GM19238 (cell line): Measurements from ENCODE around the gene SOX5.
"Not testable (repeated sequence)": the region's sequence is repeated elsewhere in the genome, so short reads cannot be mapped to it uniquely, and the experiment has no call there.

Source experiments
- DNase-seq: peaks from one replicate; pipeline ENCODE4 v3.0.0; 2011; ENCODE audit warnings: low spot score; ENCODE audit not compliant: insufficient read length

The SOX5 gene

DNA sequence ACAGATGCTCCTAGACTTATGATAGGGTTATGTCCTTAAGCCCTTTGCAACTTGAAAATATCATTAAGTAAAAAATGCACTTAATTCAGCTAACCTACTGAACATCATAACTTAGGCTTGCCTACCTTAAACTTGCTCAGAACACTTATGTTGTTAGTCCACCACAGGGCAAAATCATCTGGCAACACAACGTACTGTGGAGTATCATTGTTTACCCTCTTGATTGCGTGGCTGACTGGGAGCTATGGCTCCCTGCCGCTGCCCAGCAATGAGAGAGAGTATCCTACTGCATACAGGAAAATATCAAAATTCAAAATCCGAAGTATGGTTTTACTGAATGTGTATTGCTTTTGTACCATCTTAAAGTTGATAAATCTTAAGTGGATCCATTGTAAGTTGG lies 105.5 kb downstream of the SOX5 start:
- no peak for DNase-seq

DNA sequence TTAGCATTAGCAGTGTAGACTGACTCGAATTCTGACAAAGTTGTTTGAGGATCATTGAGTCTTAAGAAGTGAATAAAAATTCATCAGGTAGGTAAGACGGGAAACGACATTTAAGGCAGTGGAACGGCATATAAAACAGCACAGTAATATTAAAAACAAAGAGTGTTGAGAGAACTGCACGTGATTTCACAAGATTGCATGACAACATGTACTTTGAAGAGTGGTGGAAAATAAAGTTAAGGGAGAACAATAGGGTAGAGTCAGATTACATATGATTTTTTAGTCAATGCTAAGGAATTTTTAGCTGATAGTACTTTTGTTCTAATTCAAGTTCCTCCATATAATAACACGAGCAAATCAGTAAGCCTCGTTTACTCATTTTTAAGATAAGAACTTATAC lies 115.4 kb downstream of the SOX5 start:
- DNase-seq = no peak

DNA sequence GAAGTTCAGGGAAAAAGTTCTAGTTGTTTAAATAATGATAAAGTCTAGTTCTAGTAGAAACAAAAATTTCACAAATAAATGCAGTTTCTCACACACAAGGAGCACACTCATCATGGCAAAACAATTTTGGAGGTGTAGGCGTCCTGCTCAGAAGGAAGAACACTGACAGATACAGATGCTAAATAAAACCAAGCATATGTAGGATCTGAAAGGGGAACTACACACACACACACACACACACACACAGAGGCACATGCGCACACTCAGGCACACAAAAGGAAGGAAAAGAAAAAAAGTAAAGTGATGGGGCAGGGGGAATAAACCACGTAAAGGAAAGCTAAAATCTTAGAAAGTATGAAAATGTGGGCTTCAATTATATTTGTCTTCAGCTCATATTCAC lies 117.7 kb downstream of the SOX5 start:
- DNase-seq = no peak

DNA sequence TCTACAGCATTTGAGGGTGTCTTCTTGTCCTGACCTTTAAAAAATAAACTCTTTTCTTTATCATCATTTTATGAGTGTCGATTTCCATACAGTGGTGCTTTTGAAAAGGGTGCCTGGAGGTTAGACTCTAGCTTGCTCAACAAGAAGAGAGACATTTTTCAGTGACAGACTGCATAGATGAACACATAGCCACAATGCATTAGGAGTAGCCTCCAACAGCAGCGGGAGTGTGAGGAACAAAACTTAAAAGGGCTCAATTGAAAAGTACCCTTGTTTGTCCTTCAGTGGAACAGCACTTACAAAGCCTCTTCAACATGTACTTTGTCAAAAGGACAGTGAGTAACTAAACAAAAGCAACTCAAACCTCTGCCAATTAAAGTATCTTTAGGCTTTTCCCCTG lies 119.3 kb downstream of the SOX5 start:
- DNase-seq = no peak

DNA sequence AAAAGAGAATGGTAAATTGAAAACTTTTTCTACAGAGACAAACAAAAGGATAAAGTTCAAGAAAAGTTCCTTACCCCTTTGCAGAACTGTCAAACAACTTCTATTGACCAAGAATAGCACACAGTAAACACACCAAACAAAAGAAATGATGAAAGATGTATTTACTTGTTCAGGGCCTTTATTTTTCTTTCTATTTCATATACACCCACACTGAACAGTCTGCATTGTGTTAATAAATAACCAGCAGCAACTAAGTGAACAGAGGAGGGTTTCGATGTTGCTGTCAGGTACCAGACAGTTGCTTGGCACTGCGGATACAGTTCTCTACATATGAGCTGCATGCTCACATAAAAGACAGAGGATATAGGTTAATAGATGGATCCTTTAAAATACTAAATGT lies 122.1 kb downstream of the SOX5 start:
- DNase-seq = no peak

DNA sequence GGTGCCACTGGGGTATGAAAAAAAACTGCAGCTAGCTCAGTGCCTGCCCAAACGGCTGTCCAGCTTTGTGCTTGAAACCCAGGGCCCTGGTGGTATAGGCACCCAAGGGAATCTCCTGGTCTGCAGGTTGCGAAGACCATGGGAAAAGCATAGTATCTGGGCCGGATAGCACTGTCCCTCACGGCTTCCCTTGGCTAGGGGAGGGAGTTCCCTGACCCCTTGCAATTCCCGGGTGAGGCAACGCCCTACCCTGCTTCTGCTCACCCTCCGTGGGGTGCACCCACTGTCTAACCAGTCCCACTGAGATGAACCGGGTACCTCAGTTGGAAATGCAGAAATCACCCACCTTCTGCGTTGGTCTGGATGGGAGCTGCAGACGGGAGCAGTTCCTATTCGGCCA lies 124.3 kb downstream of the SOX5 start:
- DNase-seq = not testable (repeated sequence)

DNA sequence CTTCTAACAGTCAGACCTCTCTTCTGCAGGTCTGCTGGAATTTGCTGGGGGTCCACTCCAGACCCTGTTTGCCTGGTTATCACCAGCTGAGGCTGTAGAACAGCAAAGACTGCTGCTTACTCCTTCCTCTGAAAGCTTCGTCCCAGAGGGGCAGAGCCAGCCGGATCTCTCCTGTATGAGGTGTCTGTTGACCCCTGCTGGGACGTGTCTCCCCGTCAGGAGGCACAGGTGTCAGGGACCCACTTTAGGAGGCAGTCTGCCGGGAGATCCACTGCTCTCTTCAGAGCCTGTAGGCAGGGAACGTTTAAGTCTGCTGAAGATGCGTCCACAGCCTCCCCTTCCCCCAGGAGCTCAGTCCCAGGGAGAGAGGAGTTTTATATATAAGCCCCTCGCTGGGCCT lies 125.1 kb downstream of the SOX5 start:
- DNase-seq = no peak

DNA sequence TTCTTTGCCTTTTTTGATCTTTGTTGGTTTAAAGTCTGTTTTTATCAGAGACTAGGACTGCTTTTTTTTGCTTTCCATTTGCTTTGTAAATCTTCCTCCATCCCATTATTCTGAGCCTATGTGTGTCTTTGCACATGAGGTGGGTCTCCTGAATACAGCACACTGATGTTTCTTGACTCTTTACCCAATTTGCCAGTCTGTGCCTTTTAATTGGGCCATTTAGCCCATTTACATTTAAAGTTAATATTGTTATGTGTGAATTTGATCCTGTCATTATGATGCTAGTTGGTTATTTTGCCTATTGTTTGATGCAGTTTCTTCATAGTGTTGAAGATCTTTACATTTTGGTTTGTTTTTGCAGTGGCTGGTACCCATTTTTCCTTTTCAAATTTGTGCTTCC lies 126.6 kb downstream of the SOX5 start:
- not testable (repeated sequence) for DNase-seq

DNA sequence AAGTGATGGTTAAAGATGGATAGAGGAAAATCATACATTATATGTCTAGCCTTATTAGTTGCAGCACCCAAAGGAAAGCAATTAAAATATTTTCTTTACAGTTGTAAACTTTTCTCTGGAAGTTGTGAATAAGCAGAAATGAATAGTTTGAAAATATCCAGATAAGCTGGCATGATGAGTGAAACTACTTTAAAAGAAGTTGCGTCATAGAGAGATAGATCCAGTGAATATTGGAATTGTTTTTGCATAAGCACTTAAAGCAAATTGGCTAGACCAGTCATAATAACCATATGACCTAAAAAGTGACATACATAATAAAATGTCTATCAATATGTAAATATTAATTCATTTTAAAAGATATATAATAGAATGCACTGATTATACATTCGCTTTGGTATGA lies 132.1 kb downstream of the SOX5 start:
- no peak for DNase-seq

DNA sequence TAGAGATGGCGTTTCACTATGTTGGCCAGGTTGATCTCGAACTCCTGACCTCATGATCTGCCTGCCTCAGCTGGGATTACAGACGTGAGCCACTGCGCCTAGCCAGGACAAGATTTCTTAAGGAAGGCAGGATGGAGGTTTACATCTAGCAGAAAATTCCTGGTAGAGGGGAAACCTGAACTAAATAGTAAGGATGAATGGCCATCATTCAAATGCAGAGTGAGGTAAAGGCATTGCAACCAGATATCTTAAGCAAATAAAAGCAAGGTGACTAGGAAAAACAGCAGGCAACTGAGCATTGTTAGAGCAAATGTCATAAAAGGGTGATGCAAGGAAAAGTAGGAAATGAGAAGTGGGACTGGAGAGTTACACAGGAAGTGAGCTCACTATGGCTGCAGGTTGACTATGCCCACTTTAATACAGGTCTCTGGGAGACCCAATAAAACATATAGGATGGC lies 133.0 kb downstream of the SOX5 start:
- DNase-seq = no peak

DNA sequence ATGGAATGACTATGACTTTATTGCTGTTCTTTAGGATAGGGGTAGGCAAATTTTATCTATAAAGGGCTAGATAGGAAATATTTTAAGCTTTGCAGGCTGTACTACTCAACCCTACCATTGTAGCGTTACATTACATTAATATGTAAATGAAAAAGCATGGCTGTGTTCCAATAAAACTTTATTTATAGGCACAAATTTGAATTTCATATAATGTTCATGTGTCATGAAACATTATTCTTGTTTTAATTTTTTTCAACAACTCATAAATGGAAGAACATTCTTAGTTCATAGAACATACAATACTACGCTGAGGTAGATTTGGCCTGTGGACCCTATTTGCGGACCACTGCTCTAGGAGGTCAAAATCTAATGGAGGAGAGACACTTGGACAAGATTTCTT lies 133.7 kb downstream of the SOX5 start:
- no peak for DNase-seq

DNA sequence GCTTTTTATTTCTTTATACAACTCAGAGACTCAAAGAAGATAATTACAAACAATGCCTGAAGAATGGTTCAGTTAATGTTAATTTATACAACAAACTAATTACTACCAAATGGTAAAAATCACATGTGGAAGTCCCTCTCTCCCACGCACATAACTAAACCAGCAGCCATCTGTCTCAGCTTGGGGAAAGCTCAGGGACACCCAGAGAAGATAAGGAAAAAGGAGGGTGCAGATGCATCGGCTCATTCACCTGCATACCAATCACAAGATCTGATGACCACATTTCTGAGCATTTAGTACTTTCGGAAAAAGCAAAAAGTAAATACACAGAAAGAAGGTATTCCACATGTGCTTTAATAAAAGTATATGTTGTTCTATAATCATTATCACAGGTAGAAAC lies 136.3 kb downstream of the SOX5 start:
- DNase-seq = no peak

DNA sequence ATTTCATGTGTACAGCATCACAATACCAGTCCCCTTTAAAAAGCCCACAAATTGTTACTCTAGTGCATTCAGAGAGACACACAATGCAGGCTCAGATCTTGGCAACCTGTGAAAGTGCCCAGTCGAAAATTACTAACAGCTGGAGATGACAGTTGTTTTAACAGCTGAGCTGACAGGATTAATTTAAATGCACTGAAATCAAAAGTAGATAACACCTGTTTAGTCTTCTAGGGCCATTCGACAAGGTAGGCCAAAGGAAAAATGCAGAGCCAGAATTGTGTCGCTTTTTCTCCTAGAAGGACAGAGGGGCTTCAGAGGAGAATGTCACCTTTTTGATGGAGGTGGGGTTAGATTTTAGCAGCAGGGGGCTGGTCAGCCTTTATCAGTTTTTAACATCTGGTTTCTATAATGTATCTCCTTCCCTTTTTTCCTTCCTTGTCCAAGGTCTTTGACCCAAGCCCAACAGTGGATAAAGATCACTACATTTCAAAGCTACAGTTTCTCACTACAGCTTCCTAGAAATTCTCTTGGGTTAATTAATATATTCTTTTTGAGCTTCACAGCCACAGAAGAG lies 139.1 kb downstream of the SOX5 start:
- no peak for DNase-seq

DNA sequence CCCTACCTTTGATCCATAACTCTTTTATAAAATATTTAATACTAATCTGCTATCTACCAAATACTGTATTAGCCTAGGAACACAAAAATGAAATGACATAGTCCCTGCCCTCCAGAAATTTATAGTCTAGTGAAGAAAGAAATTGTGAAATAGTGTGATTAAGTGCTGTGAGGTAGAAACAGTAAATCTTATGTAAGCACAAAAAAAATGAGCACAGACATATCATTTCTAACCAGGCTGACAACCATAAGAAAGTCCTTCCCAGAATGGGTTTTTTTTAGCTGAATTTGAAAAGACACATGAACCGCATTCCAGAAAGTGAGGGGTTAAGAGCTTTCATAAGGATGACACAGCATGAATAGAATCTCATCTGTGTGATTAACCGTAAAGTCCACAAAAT lies 145.9 kb downstream of the SOX5 start:
- DNase-seq = no peak

DNA sequence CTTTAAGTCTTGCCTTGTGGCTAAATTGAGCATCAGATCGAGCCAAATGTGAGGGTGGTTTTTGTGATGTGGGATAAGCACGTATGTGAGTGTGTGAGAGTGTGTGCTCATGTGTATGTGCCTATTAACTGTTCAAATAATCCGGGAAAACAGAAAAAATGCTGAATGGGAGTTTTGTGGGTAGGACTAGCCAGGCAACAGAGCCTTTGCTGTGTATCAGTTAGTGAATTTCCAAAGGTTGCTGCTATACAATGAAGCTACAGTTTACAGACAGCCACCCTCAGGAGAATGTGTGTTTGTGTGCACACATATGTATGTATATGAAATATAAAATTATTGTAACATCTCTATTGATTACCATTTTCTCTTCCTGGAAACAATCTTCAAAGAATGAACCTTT lies 154.0 kb downstream of the SOX5 start:
- no peak for DNase-seq

DNA sequence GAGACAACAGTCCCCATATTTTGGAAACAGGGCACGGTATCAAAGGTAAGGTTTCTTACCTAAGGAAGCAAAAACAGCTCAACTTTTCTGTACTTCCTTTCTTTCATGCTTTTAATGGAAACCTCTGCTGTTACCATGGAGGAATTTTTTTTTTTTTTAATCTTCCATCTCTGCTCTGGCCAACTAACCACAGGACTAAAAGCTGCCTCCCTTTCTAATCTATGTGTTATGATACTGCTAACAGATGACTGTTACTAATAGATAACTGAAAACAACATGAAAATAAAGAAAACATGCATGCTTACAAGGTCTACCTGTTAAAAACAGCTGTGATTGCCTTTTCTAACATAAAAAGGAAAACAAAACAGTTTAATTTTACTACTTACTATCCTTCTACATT lies 168.4 kb downstream of the SOX5 start:
- DNase-seq = no peak

DNA sequence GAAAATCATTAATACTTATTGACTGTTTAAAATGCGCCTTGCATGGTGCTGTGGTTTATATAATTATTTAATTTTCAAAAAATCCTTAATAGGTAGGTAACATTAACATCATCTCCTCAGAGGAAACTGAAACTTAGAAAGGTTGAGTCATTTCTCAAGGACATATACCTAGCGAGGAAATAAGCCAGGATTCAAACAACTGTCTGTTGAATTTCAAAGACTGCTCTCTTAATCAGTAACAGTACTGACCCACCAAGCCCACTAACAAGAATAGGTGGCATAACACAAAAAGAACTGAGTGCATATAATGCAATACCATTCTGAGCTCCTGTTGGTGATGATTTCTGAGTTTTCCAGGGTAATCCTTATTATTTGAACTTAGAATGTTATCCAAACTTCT lies 174.3 kb downstream of the SOX5 start:
- no peak for DNase-seq

DNA sequence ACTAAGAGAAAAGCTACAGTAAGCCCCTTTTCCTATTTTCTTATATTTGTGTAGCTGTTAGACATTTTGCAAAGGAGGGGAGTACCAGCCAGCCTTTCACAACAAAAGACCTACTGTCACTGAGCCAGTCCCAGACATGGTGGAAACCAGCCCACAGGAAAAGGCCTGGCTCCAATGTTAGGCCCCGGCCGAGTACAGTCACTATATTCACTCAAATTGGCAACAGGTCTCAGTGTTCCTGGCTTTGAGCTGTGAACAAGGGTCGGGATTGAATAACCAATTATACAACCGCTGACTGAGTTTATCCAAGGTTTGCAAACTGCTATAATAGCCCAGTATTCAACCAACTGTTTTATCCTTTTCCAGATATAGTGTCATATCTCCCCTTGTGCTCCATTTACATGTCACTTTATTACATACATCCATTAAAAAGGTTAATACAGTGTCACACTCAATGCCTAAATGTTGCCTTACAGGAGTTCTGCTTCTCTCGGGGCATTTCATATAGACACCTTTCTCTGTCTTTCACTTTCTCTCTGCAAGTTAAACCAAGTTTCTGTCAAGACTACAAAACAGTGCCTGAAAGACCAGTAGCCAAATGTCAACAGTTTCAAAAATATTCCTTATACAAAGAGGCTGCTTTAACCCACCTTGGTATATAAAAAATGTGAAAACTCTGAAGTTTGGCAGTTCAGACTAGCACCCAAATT lies 178.1 kb downstream of the SOX5 start:
- no peak for DNase-seq

DNA sequence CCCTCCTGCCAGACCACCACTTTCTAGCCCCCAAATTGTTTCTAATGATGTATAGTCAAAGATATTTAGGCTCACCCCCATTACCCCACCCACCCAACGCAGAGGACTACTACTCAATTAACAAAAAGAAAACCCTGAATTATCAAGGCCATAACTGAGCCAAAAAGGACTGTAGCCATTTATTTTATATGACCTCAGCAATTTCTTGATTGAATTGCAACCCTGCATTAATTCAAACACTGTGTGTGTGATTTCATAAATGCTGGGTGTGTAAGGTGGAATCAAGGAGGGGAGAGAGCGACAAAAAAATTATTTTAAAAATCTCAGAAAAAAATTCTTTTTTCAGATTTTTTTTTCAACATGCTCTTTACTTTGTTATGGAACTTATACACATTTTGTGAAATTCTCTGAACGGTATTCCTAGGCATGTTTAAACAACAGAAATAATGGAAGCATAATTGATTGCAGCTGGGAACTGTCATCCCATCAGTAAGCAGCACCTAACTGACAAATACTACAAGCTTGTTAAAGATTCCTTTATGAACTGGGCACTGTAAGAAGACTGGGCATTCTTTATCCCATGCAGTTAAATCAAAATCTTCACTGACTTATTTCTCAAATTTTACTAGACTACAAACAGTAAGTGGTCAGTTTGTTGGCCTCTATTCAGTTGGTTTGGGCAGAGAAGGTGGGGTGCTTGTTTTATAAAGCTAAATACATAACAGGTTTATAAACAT lies 179.1 kb downstream of the SOX5 start:
- no peak for DNase-seq

DNA sequence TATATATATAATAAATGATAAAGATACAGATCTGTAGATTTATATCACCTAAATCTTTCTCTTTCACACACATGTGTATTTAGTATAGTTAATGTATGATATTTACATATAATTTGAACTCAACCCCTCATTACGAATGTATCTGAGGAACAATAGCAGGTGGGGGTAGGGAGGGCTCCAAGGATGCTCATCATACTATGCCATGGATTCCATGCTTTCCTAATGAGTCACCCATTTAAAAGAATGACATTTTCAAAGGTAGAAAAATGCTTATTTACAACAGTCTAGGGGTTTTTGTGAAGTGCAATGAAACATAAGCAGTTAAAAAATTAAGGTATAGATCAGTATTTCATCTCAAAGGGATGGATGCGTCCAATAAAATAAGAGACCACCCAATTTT lies 181.6 kb downstream of the SOX5 start:
- no peak for DNase-seq

DNA sequence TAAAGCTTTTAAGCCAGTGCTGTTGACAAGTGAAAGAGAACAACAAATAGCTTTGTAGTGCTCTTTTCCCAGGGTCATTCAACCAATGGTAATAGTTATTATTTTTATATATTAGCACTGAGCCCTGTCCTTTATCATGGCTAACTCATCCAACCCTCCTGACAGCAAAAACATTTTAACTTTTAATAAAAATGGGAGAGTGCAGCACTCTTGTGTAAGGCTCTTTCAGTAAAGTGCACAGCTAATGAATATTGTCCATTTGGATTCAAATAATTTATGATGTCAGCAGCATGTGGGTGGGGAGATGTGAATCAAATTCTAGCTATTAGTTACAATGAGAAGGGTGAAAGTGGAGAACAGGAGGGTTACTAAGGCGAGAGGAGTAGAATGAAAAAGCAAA lies 185.7 kb downstream of the SOX5 start:
- no peak for DNase-seq

DNA sequence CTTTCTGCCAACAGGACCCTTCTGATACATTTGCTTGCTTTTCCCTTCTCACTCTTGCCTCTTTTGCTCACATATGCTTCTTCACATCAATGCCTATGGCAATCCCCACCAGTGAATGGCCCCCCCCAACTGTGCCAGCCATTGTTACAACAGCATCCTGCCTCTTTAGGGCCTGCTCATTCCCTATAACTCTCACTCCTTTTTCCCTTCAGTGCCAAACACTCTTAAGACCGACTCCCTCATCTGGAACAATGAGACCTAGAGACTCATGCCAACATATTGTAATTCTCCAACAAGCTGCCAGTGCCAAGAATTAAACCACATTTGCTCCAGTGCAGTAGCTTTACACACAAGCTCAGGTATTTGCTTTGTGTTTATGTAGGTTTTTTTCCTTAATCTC lies 189.0 kb downstream of the SOX5 start:
- DNase-seq = no peak

DNA sequence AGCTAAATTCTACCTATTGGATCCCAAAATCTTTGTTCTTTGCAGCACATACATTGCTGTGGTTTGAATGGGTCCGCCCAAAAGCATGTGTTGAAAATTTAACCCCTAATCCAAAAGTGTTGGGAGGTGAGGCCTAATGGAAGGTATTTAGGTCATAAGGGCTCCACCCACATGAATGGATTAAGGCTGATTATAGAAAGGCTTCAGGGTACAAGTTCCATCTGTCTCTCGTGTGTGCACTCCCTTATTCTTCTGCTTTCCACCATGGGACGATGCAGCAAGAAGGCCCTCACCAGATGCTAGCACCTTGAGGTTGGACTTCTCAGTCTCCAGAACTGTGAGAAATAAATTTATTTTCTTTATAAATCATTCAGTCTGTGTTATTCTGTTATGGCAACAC lies 190.9 kb downstream of the SOX5 start:
- DNase-seq = no peak
